HepG2 (cell line): ENCODE data around the gene TP53I3. TPM values are rescaled to one million over a fixed set of nuclear protein-coding genes. Genes with fewer than 3 reads are reported as not detected.

Experiments
- E2F5 ChIP-seq: sonication (generic); formaldehyde crosslinking; conservative IDR thresholded peaks from 2 replicates; pipeline ENCODE4 v1.4.0; 2020; ENCODE audit warnings: missing genetic modification reagents
- FOXK1 ChIP-seq: sonication (generic); formaldehyde crosslinking; IDR thresholded peaks from 2 replicates; pipeline ENCODE4 v1.4.0; 2020; ENCODE audit warnings: low read depth, missing genetic modification reagents, borderline replicate concordance
- HMGA1 ChIP-seq: sonication (generic); formaldehyde crosslinking; conservative IDR thresholded peaks from 2 replicates; pipeline ENCODE4 v1.4.0; 2020; ENCODE audit warnings: missing genetic modification reagents
- SOX13 ChIP-seq, 3 experiments: fragments of 450-650 bp in 1 of 3; sonication (generic) in 1 of 3; formaldehyde crosslinking in 1 of 3; IDR thresholded peaks in 2 of 3; conservative IDR thresholded peaks in 1 of 3; 2 replicates each; pipeline versions ENCODE4 v1.5.0 to v1.6.1; 2016 to 2020; ENCODE audit warnings: antibody characterized with exemption in 1 of 3, mild to moderate bottlenecking in 1 of 3, missing compliant biosample characterization in 1 of 3, missing genetic modification reagents in 1 of 3, moderate library complexity in 1 of 3
- STAT6 ChIP-seq: sonication (generic); formaldehyde crosslinking; IDR thresholded peaks from 2 replicates; pipeline ENCODE4 v1.4.0; 2020; ENCODE audit warnings: missing genetic modification reagents, mild to moderate bottlenecking, borderline replicate concordance
- ZBTB20 ChIP-seq: sonication (generic); formaldehyde crosslinking; IDR thresholded peaks from 2 replicates; pipeline ENCODE4 v1.8.1; 2023; ENCODE audit warnings: missing genetic modification reagents, low read depth, mild to moderate bottlenecking, borderline replicate concordance
- ZNF282 ChIP-seq: fragments of 450-650 bp; IDR thresholded peaks from 2 replicates; pipeline ENCODE4 v1.6.1; 2018; ENCODE audit not compliant: partially characterized antibody
- ZNF446 ChIP-seq: sonication (generic); formaldehyde crosslinking; IDR thresholded peaks from 2 replicates; pipeline ENCODE4 v1.5.0; 2020; ENCODE audit warnings: mild to moderate bottlenecking, missing genetic modification reagents
- ZNF766 ChIP-seq: sonication (generic); formaldehyde crosslinking; IDR thresholded peaks from 2 replicates; pipeline ENCODE4 v1.5.0; 2020; ENCODE audit warnings: missing genetic modification reagents, borderline replicate concordance
- polyA plus RNA-seq, 8 experiments: library from polyadenylated mRNA; depleted of rRNA in 3 of 8; stranded (reverse) in 7 of 8; unstranded in 1 of 8; fragments of >200 nt; fragmentation: Illumina TruSeq in 4 of 8; extraction: Trizol in 4 of 8; gene quantifications; 2 replicates each; pipeline versions ENCODE4 v1.2.1 to v1.2.3, GENCODE V29; 2011 to 2016; ENCODE audit warnings: low read depth in 4 of 8, missing spikeins in 1 of 8, mixed read lengths in 1 of 8; ENCODE audit not compliant: insufficient read depth in 1 of 8
- total RNA-seq, 5 experiments: library from RNA; depleted of rRNA; stranded (reverse); fragments of >200 nt; fragmentation: Illumina TruSeq; extraction: Trizol; gene quantifications; 2 replicates each; pipeline ENCODE4 v1.2.3, GENCODE V29; 2016; ENCODE audit warnings: low read depth in 1 of 5
- TF ChIP-seq, protein P1 (sequence below): sonication (generic); formaldehyde crosslinking; IDR thresholded peaks from 2 replicates; pipeline ENCODE4 v1.4.0; 2020; ENCODE audit warnings: missing genetic modification reagents, borderline replicate concordance
- TF ChIP-seq, protein P2 (sequence below): sonication (generic); formaldehyde crosslinking; IDR thresholded peaks from 2 replicates; pipeline ENCODE4 v1.4.0; 2020; ENCODE audit warnings: mild to moderate bottlenecking, missing genetic modification reagents, borderline replicate concordance
- TF ChIP-seq, protein P3 (sequence below): sonication (generic); formaldehyde crosslinking; IDR thresholded peaks from 2 replicates; pipeline ENCODE4 v1.4.0; 2020; ENCODE audit warnings: missing genetic modification reagents
- TF ChIP-seq, protein P4 (sequence below): sonication (generic); formaldehyde crosslinking; IDR thresholded peaks from 2 replicates; pipeline ENCODE4 v1.4.0; 2020; ENCODE audit warnings: missing genetic modification reagents; ENCODE audit errors: not compliant biosample characterization

Gene TP53I3
- total and polyA plus RNA-seq, 2 of the 13 experiments (the other 11 are each of a cell fraction or from before 2014, with no cell fraction given), result 25.0 to 44.1 TPM

DNA sequence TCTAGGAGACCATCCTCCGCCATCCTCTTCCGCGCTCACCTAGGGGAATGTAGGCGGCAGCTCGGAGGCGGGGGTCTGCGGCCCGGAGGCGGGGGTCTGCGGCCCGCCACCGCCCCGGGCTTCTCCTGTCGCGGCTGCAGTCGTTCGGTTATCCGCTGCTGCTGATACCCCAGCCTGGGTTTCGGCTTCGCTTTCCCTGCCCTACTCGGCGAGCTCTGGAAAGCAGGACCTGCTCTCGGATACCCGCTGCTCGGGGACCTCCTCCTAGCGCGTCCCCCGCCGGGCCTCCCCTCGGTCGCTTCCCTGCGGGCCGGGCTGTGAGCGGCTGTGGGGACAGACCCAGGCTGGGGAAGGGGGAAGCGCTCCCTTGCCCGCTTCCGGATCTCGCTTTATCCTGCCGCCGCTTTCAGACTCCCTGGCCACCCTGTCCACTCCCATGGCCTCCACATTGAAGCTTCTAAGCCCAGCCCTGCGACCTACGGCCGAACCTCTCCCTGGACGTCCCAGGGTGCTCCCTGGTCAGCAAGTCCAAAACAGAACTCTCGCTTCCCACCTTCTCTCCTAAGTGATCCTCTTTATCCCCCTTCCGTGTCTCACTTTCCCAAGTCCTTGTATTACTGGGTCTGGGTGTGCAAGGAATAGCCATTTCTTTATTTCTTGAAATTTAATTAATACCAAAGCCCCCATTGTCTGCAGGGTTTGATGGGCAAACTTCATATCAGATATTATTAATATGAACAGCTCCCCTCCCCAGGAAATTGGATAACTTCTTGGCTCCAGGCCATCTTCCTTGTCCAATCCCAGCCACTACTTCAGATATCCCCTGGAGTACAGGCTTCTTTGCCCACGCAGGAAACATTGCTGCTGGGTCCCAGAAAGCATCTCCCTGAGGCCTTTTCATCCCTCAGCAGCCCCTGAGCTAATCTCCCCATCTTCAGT lies 34.3 kb downstream of the TP53I3 start (continued):
- TF ChIP-seq, protein P1, sequence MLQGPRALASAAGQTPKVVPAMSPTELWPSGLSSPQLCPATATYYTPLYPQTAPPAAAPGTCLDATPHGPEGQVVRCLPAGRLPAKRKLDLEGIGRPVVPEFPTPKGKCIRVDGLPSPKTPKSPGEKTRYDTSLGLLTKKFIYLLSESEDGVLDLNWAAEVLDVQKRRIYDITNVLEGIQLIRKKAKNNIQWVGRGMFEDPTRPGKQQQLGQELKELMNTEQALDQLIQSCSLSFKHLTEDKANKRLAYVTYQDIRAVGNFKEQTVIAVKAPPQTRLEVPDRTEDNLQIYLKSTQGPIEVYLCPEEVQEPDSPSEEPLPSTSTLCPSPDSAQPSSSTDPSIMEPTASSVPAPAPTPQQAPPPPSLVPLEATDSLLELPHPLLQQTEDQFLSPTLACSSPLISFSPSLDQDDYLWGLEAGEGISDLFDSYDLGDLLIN, result peak; percentile 47; the same call in 1 of the 2 replicates
- TF ChIP-seq, protein P2, sequence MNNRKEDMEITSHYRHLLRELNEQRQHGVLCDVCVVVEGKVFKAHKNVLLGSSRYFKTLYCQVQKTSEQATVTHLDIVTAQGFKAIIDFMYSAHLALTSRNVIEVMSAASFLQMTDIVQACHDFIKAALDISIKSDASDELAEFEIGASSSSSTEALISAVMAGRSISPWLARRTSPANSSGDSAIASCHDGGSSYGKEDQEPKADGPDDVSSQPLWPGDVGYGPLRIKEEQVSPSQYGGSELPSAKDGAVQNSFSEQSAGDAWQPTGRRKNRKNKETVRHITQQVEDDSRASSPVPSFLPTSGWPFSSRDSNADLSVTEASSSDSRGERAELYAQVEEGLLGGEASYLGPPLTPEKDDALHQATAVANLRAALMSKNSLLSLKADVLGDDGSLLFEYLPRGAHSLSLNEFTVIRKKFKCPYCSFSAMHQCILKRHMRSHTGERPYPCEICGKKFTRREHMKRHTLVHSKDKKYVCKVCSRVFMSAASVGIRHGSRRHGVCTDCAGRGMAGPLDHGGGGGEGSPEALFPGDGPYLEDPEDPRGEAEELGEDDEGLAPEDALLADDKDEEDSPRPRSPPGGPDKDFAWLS (CRISPR knock-in tag), result no peak
- no peak for TF ChIP-seq HMGA1
- TF ChIP-seq E2F5 (CRISPR knock-in tag), result no peak
- no peak for TF ChIP-seq ZNF766
- no peak for TF ChIP-seq SOX13 (IDR thresholded peaks at IDR 0.05)
- 0 out of 4 replicates have a peak, but pooled peaks of 1 of the 2 experiments have one; percentile 15 for TF ChIP-seq SOX13 (CRISPR knock-in tag; conservative IDR thresholded peaks at IDR 0.05 in 1 of 2, IDR thresholded peaks at IDR 0.05 in 1 of 2)
- no peak; the same call in 1 of the 2 replicates for TF ChIP-seq ZNF446 (CRISPR knock-in tag)
- TF ChIP-seq ZBTB20 (CRISPR knock-in tag), result no peak; the same call in 1 of the 2 replicates
- no peak for TF ChIP-seq FOXK1 (CRISPR knock-in tag)
- TF ChIP-seq STAT6 (CRISPR knock-in tag), result no peak
- TF ChIP-seq, protein P3, sequence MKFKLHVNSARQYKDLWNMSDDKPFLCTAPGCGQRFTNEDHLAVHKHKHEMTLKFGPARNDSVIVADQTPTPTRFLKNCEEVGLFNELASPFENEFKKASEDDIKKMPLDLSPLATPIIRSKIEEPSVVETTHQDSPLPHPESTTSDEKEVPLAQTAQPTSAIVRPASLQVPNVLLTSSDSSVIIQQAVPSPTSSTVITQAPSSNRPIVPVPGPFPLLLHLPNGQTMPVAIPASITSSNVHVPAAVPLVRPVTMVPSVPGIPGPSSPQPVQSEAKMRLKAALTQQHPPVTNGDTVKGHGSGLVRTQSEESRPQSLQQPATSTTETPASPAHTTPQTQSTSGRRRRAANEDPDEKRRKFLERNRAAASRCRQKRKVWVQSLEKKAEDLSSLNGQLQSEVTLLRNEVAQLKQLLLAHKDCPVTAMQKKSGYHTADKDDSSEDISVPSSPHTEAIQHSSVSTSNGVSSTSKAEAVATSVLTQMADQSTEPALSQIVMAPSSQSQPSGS (CRISPR knock-in tag), result no peak
- TF ChIP-seq, protein P4, sequence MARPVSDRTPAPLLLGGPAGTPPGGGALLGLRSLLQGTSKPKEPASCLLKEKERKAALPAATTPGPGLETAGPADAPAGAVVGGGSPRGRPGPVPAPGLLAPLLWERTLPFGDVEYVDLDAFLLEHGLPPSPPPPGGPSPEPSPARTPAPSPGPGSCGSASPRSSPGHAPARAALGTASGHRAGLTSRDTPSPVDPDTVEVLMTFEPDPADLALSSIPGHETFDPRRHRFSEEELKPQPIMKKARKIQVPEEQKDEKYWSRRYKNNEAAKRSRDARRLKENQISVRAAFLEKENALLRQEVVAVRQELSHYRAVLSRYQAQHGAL (CRISPR knock-in tag), result no peak
- TF ChIP-seq ZNF282, result no peak
